K562 treated with DMSO at 1 percent for 12 hours (cell line): Measurements from ENCODE around the gene EXOC7. TPM values are rescaled to one million over a fixed set of nuclear protein-coding genes. Genes with fewer than 3 reads are reported as not detected.

ENCODE experiments used
- total RNA-seq: library from RNA; unstranded; fragments of 300-600 nt; gene quantifications from 2 replicates; pipeline ENCODE4 v1.2.3, GENCODE V29; 2022; ENCODE audit not compliant: insufficient read depth

The EXOC7 gene, protein sequence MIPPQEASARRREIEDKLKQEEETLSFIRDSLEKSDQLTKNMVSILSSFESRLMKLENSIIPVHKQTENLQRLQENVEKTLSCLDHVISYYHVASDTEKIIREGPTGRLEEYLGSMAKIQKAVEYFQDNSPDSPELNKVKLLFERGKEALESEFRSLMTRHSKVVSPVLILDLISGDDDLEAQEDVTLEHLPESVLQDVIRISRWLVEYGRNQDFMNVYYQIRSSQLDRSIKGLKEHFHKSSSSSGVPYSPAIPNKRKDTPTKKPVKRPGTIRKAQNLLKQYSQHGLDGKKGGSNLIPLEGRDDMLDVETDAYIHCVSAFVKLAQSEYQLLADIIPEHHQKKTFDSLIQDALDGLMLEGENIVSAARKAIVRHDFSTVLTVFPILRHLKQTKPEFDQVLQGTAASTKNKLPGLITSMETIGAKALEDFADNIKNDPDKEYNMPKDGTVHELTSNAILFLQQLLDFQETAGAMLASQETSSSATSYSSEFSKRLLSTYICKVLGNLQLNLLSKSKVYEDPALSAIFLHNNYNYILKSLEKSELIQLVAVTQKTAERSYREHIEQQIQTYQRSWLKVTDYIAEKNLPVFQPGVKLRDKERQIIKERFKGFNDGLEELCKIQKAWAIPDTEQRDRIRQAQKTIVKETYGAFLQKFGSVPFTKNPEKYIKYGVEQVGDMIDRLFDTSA
- 17.1 and 42.5 TPM in 2 replicates for total RNA-seq

GRCh38 chr17:76103274-76104139, at the start of gene EXOC7:
TSS of gene EXOC7 (minus strand) at chr17:76103787. CDS start at chr17:76103692, 95 bp downstream.

GRCh38 chr17:76141212-76142038, 37.8 kb upstream of the EXOC7 start, which contains the start of gene FOXJ1:
TSS of gene FOXJ1 (minus strand) at chr17:76141245. CDS start at chr17:76140395, 850 bp downstream.

GRCh38 chr17:76078860-76079534, 24.6 kb downstream of the EXOC7 start, which contains the start of gene ZACN:
TSS of gene ZACN (plus strand) at chr17:76079182. CDS start at chr17:76079265, 83 bp downstream.

DNA sequence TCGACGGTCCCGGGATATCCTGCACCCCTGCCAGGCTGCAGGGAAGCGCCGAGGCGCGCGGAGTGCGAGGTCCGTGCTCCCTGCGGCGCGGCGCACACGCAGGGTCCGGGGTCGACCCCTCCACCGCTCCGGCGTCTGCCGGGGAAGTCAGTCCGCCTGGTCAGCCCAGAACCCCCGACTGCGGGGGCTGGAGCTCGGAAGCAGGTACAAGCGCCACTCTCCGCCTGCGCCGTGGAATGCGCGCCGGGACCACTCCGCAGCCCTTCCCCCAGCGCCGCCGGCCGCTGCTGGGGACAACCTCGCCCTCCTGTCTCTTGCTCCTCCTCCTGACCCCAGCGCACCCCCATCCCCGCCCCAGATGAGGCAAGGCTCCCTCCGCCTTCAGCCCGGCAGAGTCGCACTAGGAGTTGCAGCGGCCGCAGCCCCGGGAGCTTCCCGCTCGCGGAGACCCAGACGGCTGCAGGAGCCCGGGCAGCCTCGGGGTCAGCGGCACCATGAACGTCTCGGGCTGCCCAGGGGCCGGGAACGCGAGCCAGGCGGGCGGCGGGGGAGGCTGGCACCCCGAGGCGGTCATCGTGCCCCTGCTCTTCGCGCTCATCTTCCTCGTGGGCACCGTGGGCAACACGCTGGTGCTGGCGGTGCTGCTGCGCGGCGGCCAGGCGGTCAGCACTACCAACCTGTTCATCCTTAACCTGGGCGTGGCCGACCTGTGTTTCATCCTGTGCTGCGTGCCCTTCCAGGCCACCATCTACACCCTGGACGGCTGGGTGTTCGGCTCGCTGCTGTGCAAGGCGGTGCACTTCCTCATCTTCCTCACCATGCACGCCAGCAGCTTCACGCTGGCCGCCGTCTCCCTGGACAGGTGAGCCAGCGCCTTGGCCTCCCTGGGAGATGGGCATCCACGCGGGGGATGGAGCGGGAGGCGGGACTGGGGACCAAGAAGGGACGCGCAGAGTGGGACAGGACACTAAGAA, 28.9 kb downstream of the EXOC7 start, which contains the start of gene GALR2:
Gene GALR2 (plus strand): TSS at position 392 of the 974 bp plus-strand sequence. CDS start 103 bp downstream, at position 495.

DNA sequence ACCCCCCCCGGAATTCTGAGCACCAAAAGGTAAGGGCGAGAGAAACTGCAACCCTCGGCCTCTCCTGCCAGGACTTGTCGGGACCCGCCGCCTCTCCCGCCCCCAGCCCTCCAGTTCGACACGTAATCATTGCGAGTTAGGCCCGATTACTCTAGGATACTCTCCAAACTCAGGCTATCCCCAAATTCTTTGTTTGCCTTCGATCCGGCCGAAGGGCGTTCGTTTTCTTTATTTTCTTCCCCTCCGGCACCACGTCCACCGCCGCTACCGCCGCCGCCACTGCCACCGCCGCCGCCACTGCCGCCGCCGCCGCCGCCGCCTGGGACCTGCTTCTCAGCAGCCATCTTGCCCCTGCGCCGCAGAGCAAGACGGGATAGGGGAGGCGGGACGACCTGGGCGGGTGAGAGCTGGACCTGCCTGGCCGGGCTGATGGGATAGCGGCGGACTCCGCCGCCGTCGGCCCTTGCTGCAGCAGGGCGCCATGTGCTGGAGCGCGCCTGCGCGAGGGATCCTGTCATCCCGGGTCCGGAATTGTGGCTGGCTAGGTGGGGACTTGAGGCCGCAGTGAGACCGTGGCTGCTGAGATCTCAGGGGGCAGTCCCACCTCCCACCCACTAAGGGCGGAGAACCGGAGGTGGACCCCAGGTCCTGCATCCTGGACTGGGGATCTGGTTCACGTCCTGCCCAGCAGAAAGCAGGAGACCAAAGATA, 31.3 kb downstream of the EXOC7 start, which contains the start of gene SRP68:
Gene SRP68 (minus strand): TSS at position 370 of the 711 bp plus-strand sequence. CDS start 26 bp downstream, at position 344.

Other genes starting within 250 kb of the EXOC7 start
- gene WBP2, start 248.5 kb downstream of the EXOC7 start, total RNA-seq = 134 and 171 TPM in 2 replicates
- gene TRIM47, start 225.2 kb downstream of the EXOC7 start, total RNA-seq = 3.2 and 3.4 TPM in 2 replicates
- gene TRIM65, start 206.8 kb downstream of the EXOC7 start, total RNA-seq = 17.7 and 29.8 TPM in 2 replicates
- 90.0 and 95.5 TPM in 2 replicates for gene MRPL38, start 198.9 kb downstream of the EXOC7 start, total RNA-seq
- 3.3 and 6.5 TPM in 2 replicates for gene FBF1, start 162.7 kb downstream of the EXOC7 start, total RNA-seq
- 5.8 and 17.7 TPM in 2 replicates for gene ACOX1, start 124.6 kb downstream of the EXOC7 start, total RNA-seq
- 22.4 and 25.5 TPM in 2 replicates for gene TEN1, start 124.5 kb downstream of the EXOC7 start, total RNA-seq
- gene CDK3, start 102.9 kb downstream of the EXOC7 start, total RNA-seq = 5.8 and 8.0 TPM in 2 replicates
- gene EVPL, start 76.5 kb downstream of the EXOC7 start, total RNA-seq = 0.09 TPM in 1 of 2 replicates, not detected in the other
- gene SRP68, start 31.3 kb downstream of the EXOC7 start, total RNA-seq = 72.8 and 93.8 TPM in 2 replicates
- not detected in 2 replicates for gene GALR2, start 29.0 kb downstream of the EXOC7 start, total RNA-seq
- 2.2 and 10.7 TPM in 2 replicates for gene ZACN, start 24.6 kb downstream of the EXOC7 start, total RNA-seq
- 0.31 TPM in 1 of 2 replicates, not detected in the other for gene FOXJ1, start 37.5 kb upstream of the EXOC7 start, total RNA-seq
- gene RNF157, start 136.7 kb upstream of the EXOC7 start, total RNA-seq = 13.5 and 50.9 TPM in 2 replicates
- 167 and 186 TPM in 2 replicates for gene UBALD2, start 161.6 kb upstream of the EXOC7 start, total RNA-seq
- 6.1 and 13.6 TPM in 2 replicates for gene QRICH2, start 204.5 kb upstream of the EXOC7 start, total RNA-seq